Activated naive CD8-positive, alpha-beta T cell treated with anti-CD3 and anti-CD28 coated beads for 36 hours (primary cell): ENCODE data around the gene USHBP1. TPM values are rescaled to one million over a fixed set of nuclear protein-coding genes. Genes with fewer than 3 reads are reported as not detected.

Experiments
- DNase-seq: peaks from one replicate; pipeline ENCODE4 v3.0.0; 2021
- H3K27ac Mint-ChIP-seq: one replicate; pipeline ENCODE4 v1.8.0; 2022; ENCODE audit warnings: mild to moderate bottlenecking, moderate library complexity, mixed read lengths
- H3K27me3 Mint-ChIP-seq: one replicate; pipeline ENCODE4 v1.8.0; 2022; ENCODE audit warnings: mild to moderate bottlenecking, mixed read lengths
- H3K36me3 Mint-ChIP-seq: one replicate; pipeline ENCODE4 v1.8.0; 2021; ENCODE audit warnings: mild to moderate bottlenecking, mixed read lengths
- H3K4me1 Mint-ChIP-seq: one replicate; pipeline ENCODE4 v1.8.0; 2021; ENCODE audit warnings: mixed read lengths
- H3K4me3 Mint-ChIP-seq: one replicate; pipeline ENCODE4 v1.8.0; 2022; ENCODE audit warnings: mild to moderate bottlenecking, moderate library complexity, mixed read lengths
- H3K9me3 Mint-ChIP-seq: one replicate; pipeline ENCODE4 v1.8.0; 2022; ENCODE audit warnings: mixed read lengths
- total RNA-seq, 2 experiments: library from RNA; stranded (reverse); gene quantifications; one replicate each; pipeline ENCODE4 v1.2.3, GENCODE V29; 2021

The USHBP1 gene
- not detected for total RNA-seq

GRCh38 chr19:17264641-17264979 is at the start of gene USHBP1:
TSS of gene USHBP1 (minus strand) at chr19:17264745. CDS start at chr19:17264299, 446 bp downstream.
- Mint-ChIP-seq H3K9me3 (peaks cover 5% of the 10 kb centered on the region), H3K27ac (no peak within 1 kb of the TSS), H3K4me3 (no peak within 1 kb of the TSS), H3K27me3 (peaks cover 4% of the 10 kb centered on the region), H3K4me1 (peaks cover 10% of the 10 kb centered on the region), H3K36me3 (peaks cover 4% of the 10 kb centered on the region)
- no peak for DNase-seq

- DNase-seq = no peak
- Mint-ChIP-seq H3K4me1 (peaks cover 15% of the 10 kb centered on the region), H3K9me3 (no peaks in the 10 kb centered on the region), H3K4me3 (no peak overlapping the region), H3K36me3 (peaks cover 15% of the 10 kb centered on the region), H3K27ac (no peak overlapping the region), H3K27me3 (no peaks in the 10 kb centered on the region)
Observed at GRCh38 chr19:17314007-17314593, 49.6 kb upstream of the USHBP1 start.

- H3K27me3 Mint-ChIP-seq = no peaks in the 10 kb centered on the region
- H3K9me3 Mint-ChIP-seq = no peaks in the 10 kb centered on the region
- H3K4me3 Mint-ChIP-seq = no peak overlapping the region
- no peak for DNase-seq
- H3K4me1 Mint-ChIP-seq = peaks cover 23% of the 10 kb centered on the region
- no peak overlapping the region for H3K27ac Mint-ChIP-seq
- peaks cover 18% of the 10 kb centered on the region for H3K36me3 Mint-ChIP-seq
Observed at GRCh38 chr19:17312189-17313113, 47.9 kb upstream of the USHBP1 start.

GRCh38 chr19:17311455-17312188 is 47.1 kb upstream of the USHBP1 start:
- no peaks in the 10 kb centered on the region for H3K9me3 Mint-ChIP-seq

GRCh38 chr19:17309965-17310461 is 45.5 kb upstream of the USHBP1 start:
- Mint-ChIP-seq H3K9me3 (no peaks in the 10 kb centered on the region), H3K4me1 (peaks cover 32% of the 10 kb centered on the region), H3K36me3 (peaks cover 19% of the 10 kb centered on the region), H3K27me3 (no peaks in the 10 kb centered on the region), H3K4me3 (peak overlapping the region; percentile 98), H3K27ac (peak overlapping the region; percentile 94)
- DNase-seq = peak; percentile 36

More at GRCh38 chr19:17311455-17312188, 47.1 kb upstream of the USHBP1 start:
- Mint-ChIP-seq H3K27ac (peak overlapping the region; percentile 2), H3K36me3 (peaks cover 24% of the 10 kb centered on the region), H3K4me1 (peaks cover 29% of the 10 kb centered on the region), H3K4me3 (peak overlapping the region; percentile 11), H3K27me3 (no peaks in the 10 kb centered on the region)
- DNase-seq = no peak

GRCh38 chr19:17309198-17309964 is 44.8 kb upstream of the USHBP1 start, which contains the start of gene DDA1:
TSS of gene DDA1 (plus strand) at chr19:17309563. CDS start at chr19:17309655, 92 bp downstream.
- Mint-ChIP-seq H3K36me3 (peaks cover 19% of the 10 kb centered on the region), H3K27me3 (no peaks in the 10 kb centered on the region), H3K27ac (peak within 1 kb of the TSS; percentile 94), H3K4me3 (peak within 1 kb of the TSS; percentile 98), H3K4me1 (peaks cover 35% of the 10 kb centered on the region), H3K9me3 (no peaks in the 10 kb centered on the region)
- DNase-seq = peak; percentile 98

GRCh38 chr19:17307876-17308377 is 43.4 kb upstream of the USHBP1 start:
- no peak for DNase-seq
- H3K4me3 Mint-ChIP-seq = peak overlapping the region; percentile 91
- H3K9me3 Mint-ChIP-seq = no peaks in the 10 kb centered on the region
- peaks cover 19% of the 10 kb centered on the region for H3K36me3 Mint-ChIP-seq
- H3K27me3 Mint-ChIP-seq = no peaks in the 10 kb centered on the region
- peak overlapping the region; percentile 40 for H3K27ac Mint-ChIP-seq
- peaks cover 39% of the 10 kb centered on the region for H3K4me1 Mint-ChIP-seq

GRCh38 chr19:17306285-17306714 is 41.8 kb upstream of the USHBP1 start:
- Mint-ChIP-seq H3K36me3 (peaks cover 18% of the 10 kb centered on the region), H3K9me3 (no peaks in the 10 kb centered on the region), H3K27ac (peak overlapping the region; percentile 91), H3K27me3 (no peaks in the 10 kb centered on the region), H3K4me1 (peaks cover 42% of the 10 kb centered on the region), H3K4me3 (peak overlapping the region; percentile 91)
- DNase-seq = no peak

GRCh38 chr19:17305517-17306284 is 41.2 kb upstream of the USHBP1 start, which contains the start of gene MRPL34:
TSS of gene MRPL34 (plus strand) at chr19:17305872. CDS start at chr19:17305893, 21 bp downstream.
- H3K9me3 Mint-ChIP-seq = no peaks in the 10 kb centered on the region
- DNase-seq = peak; percentile 95
- peak within 1 kb of the TSS; percentile 91 for H3K27ac Mint-ChIP-seq
- H3K36me3 Mint-ChIP-seq = peaks cover 16% of the 10 kb centered on the region
- peak within 1 kb of the TSS; percentile 91 for H3K4me3 Mint-ChIP-seq
- H3K4me1 Mint-ChIP-seq = peaks cover 39% of the 10 kb centered on the region
- H3K27me3 Mint-ChIP-seq = no peaks in the 10 kb centered on the region

- Mint-ChIP-seq H3K4me1 (peaks cover 34% of the 10 kb centered on the region), H3K27ac (peak overlapping the region; percentile 91), H3K4me3 (peak overlapping the region; percentile 91), H3K9me3 (no peaks in the 10 kb centered on the region), H3K27me3 (no peaks in the 10 kb centered on the region), H3K36me3 (peaks cover 15% of the 10 kb centered on the region)
- DNase-seq = no peak
Observed at GRCh38 chr19:17305216-17305516, 40.6 kb upstream of the USHBP1 start.

- no peaks in the 10 kb centered on the region for H3K9me3 Mint-ChIP-seq
- no peaks in the 10 kb centered on the region for H3K27me3 Mint-ChIP-seq
- no peak for DNase-seq
- peak overlapping the region; percentile 91 for H3K27ac Mint-ChIP-seq
- peaks cover 15% of the 10 kb centered on the region for H3K36me3 Mint-ChIP-seq
- H3K4me1 Mint-ChIP-seq = peaks cover 33% of the 10 kb centered on the region
- H3K4me3 Mint-ChIP-seq = peak overlapping the region; percentile 91
Observed at GRCh38 chr19:17304386-17305215, 40.1 kb upstream of the USHBP1 start.

- H3K9me3 Mint-ChIP-seq = no peaks in the 10 kb centered on the region
- peak overlapping the region; percentile 66 for H3K4me3 Mint-ChIP-seq
- DNase-seq = no peak
- H3K27me3 Mint-ChIP-seq = no peaks in the 10 kb centered on the region
- peaks cover 30% of the 10 kb centered on the region for H3K4me1 Mint-ChIP-seq
- H3K36me3 Mint-ChIP-seq = peaks cover 13% of the 10 kb centered on the region
- H3K27ac Mint-ChIP-seq = peak overlapping the region; percentile 8
Observed at GRCh38 chr19:17303940-17304267, 39.4 kb upstream of the USHBP1 start.
